HepG2 (cell line): ENCODE measurements around the gene GLO1. TPM values are rescaled to one million over a fixed set of nuclear protein-coding genes. Genes with fewer than 3 reads are reported as not detected.

Experiments used
- ATAC-seq: fragments of 200-7000 bp; cut with Tn5 transposase; 3 replicates; pipeline ENCODE4 v1.9.1; 2020; ENCODE audit warnings: mild to moderate bottlenecking, moderate library complexity
- Bru-seq: library from RNA; stranded (reverse); fragments of 400-500 nt; gene quantifications from one replicate; lab custom pipeline; 2021; lab: Mats Ljungman, UMichigan
- BruChase-seq, 2 experiments: library from RNA; stranded (reverse); fragments of 400-500 nt; gene quantifications; one replicate each; lab custom pipeline; 2021; lab: Mats Ljungman, UMichigan
- BruUV-seq: library from RNA; stranded (reverse); fragments of 400-500 nt; replicated peaks from 2 replicates; lab custom pipeline; 2021; lab: Mats Ljungman, UMichigan
- CTCF ChIA-PET: fragments of 300-600 bp; formaldehyde crosslinking; extraction: SDS; loops from one replicate; lab custom pipeline; 2021; ENCODE audit warnings: low total read pairs, inconsistent platforms, low intra/inter-chr PET ratio; lab: Yijun Ruan, JAX
- POLR2A ChIA-PET: fragments of 350-600 bp; sonication (Branson Sonifier 250); formaldehyde crosslinking; loops from one replicate; lab custom pipeline; 2020; ENCODE audit warnings: antibody characterized with exemption, inconsistent platforms; lab: Yijun Ruan, JAX
- DNase-seq: peaks from one replicate; pipeline ENCODE4 v3.0.0-alpha.2; 2015; ENCODE audit warnings: low spot score
- FAIRE-seq: peaks from 3 replicates; lab custom pipeline; 2011; peaks lifted over from hg19 to GRCh38; lab: Jason Lieb, UNC
- H2AFZ ChIP-seq: one replicate; pipeline ENCODE4 v1.6.1; 2011; ENCODE audit warnings: low read length, inconsistent platforms
- H3K27ac ChIP-seq: fragments of 300-600 bp; 3 replicates; pipeline ENCODE4 v1.8.0; 2011; ENCODE audit warnings: mixed run types, mild to moderate bottlenecking, mixed read lengths, low read length, inconsistent platforms; ENCODE audit not compliant: insufficient read depth; ENCODE audit errors: extremely low read length
- H3K27me3 ChIP-seq, 2 experiments: fragments of 200-600 bp in 1 of 2; 2 replicates in 1 of 2; 3 replicates in 1 of 2; pipeline versions ENCODE4 v1.6.0 to v1.8.0; 2011; ENCODE audit warnings: low read length in 2 of 2, mild to moderate bottlenecking in 2 of 2, moderate library complexity in 2 of 2, inconsistent platforms in 1 of 2; ENCODE audit not compliant: insufficient read depth in 2 of 2, control insufficient read depth in 1 of 2
- H3K36me3 ChIP-seq, 2 experiments: fragments of 200-600 bp in 1 of 2; replicated peaks in 1 of 2; 2 replicates in 1 of 2; 3 replicates in 1 of 2; pipeline versions ENCODE4 v1.5.1 to v1.8.0; 2011; ENCODE audit warnings: low read length in 2 of 2, inconsistent platforms in 1 of 2; ENCODE audit not compliant: insufficient read depth in 2 of 2, control insufficient read depth in 1 of 2
- H3K4me1 ChIP-seq: 2 replicates; pipeline ENCODE4 v1.5.1; 2012; ENCODE audit warnings: low read length, inconsistent platforms; ENCODE audit not compliant: insufficient read depth
- H3K4me2 ChIP-seq: 2 replicates; pipeline ENCODE4 v1.6.0; 2011; ENCODE audit warnings: low read depth, low read length, inconsistent platforms
- H3K4me3 ChIP-seq, 3 experiments: fragments of 200-600 bp in 1 of 3; sonication (generic), shearing (Covaris generic) in 1 of 3; replicated peaks in 1 of 3; 2 replicates each; pipeline ENCODE4 v1.5.1; 2011 to 2016; ENCODE audit warnings: low read length in 3 of 3, inconsistent platforms in 2 of 3, low read depth in 2 of 3, mild to moderate bottlenecking in 2 of 3, control low read depth in 1 of 3, mixed read lengths in 1 of 3; ENCODE audit not compliant: insufficient read depth in 1 of 3
- H3K79me2 ChIP-seq: one replicate; pipeline ENCODE4 v1.6.1; 2011; ENCODE audit warnings: low read length, inconsistent platforms; ENCODE audit not compliant: insufficient read depth
- H3K9ac ChIP-seq: 2 replicates; pipeline ENCODE4 v1.6.0; 2011; ENCODE audit warnings: mild to moderate bottlenecking, low read depth, low read length, inconsistent platforms; ENCODE audit not compliant: insufficient read depth
- H3K9me3 ChIP-seq: 2 replicates; pipeline ENCODE4 v1.5.1; 2012; ENCODE audit warnings: mild to moderate bottlenecking, low read length
- H4K20me1 ChIP-seq: 2 replicates; pipeline ENCODE4 v1.6.0; 2011; ENCODE audit warnings: inconsistent platforms, mild to moderate bottlenecking, low read length, moderate library complexity; ENCODE audit not compliant: insufficient read depth
- CBX1 ChIP-seq: IDR thresholded peaks from one replicate; pipeline ENCODE4 v1.6.1; 2016; ENCODE audit warnings: antibody characterized with exemption, low read depth
- FOXJ3 ChIP-seq: sonication (generic); formaldehyde crosslinking; IDR thresholded peaks from 2 replicates; pipeline ENCODE4 v1.4.0; 2020; ENCODE audit warnings: missing genetic modification reagents, mild to moderate bottlenecking, borderline replicate concordance
- MED1 ChIP-seq: sonication (generic); formaldehyde crosslinking; IDR thresholded peaks from 2 replicates; pipeline ENCODE4 v1.4.0; 2020; ENCODE audit warnings: missing genetic modification reagents
- ZNF234 ChIP-seq: sonication (generic); formaldehyde crosslinking; conservative IDR thresholded peaks from 2 replicates; pipeline ENCODE4 v1.5.1; 2020; ENCODE audit warnings: mild to moderate bottlenecking, missing genetic modification reagents
- WGBS: methylation state at CpG from one replicate; pipeline ENCODE4 v1.1.6; 2017; ENCODE audit warnings: low lambda C conversion rate; 5-methylcytosine and 5-hydroxymethylcytosine counted together
- in situ Hi-C: cut with HindIII; loops from 2 replicates; pipeline ENCODE4 v1.10.0; 2017; ENCODE audit warnings: low pct_unique_long_range_greater_than_20kb; ENCODE audit not compliant: extremely low pct_ligation_motif_present
- intact Hi-C: fragments of 100-400 bp; cut with micrococcal nuclease; formaldehyde crosslinking; loops from one replicate; pipeline ENCODE4 v1.10.0; 2022; ENCODE audit not compliant: unreplicated experiment
- long read RNA-seq, 2 experiments: library from RNA in 1 of 2; library from polyadenylated mRNA in 1 of 2; stranded (forward) in 1 of 2; unstranded in 1 of 2; transcript quantifications; one replicate each; pipeline ENCODE4 v2.0.0, GENCODE V29; 2019 to 2022
- polyA minus RNA-seq, 3 experiments: library from RNA; depleted of rRNA, polyadenylated mRNA; stranded (reverse); fragments of >200 nt; gene quantifications; 2 replicates each; pipeline ENCODE4 v1.2.3, GENCODE V29; 2011; ENCODE audit warnings: low replicate concordance in 1 of 3
- polyA plus RNA-seq, 8 experiments: library from polyadenylated mRNA; depleted of rRNA in 3 of 8; stranded (reverse) in 7 of 8; unstranded in 1 of 8; fragments of >200 nt; fragmentation: Illumina TruSeq in 4 of 8; extraction: Trizol in 4 of 8; gene quantifications; 2 replicates each; pipeline versions ENCODE4 v1.2.1 to v1.2.3, GENCODE V29; 2011 to 2016; ENCODE audit warnings: low read depth in 4 of 8, missing spikeins in 1 of 8, mixed read lengths in 1 of 8; ENCODE audit not compliant: insufficient read depth in 1 of 8
- total RNA-seq, 5 experiments: library from RNA; depleted of rRNA; stranded (reverse); fragments of >200 nt; fragmentation: Illumina TruSeq; extraction: Trizol; gene quantifications; 2 replicates each; pipeline ENCODE4 v1.2.3, GENCODE V29; 2016; ENCODE audit warnings: low read depth in 1 of 5
- TF ChIP-seq, protein P1 (sequence below): sonication (generic); formaldehyde crosslinking; IDR thresholded peaks from 2 replicates; pipeline ENCODE4 v1.5.0; 2020; ENCODE audit warnings: mild to moderate bottlenecking, missing genetic modification reagents
- TF ChIP-seq, protein P2 (sequence below): sonication (generic); formaldehyde crosslinking; conservative IDR thresholded peaks from 2 replicates; pipeline ENCODE4 v1.5.0; 2020; ENCODE audit warnings: missing genetic modification reagents

The GLO1 gene
- 177 and 282 TPM in 2 replicates for total RNA-seq (2016; rRNA removed; fragmentation: Illumina TruSeq; extraction: Trizol)
- total RNA-seq (2016; cell fraction: cytosol; rRNA removed; fragmentation: Illumina TruSeq; extraction: Trizol; ENCODE audit: low read depth), result 25.6 and 26.7 TPM in 2 replicates
- total RNA-seq (2016; cell fraction: insoluble cytoplasmic fraction; rRNA removed; fragmentation: Illumina TruSeq; extraction: Trizol), result 176 and 303 TPM in 2 replicates
- 87.3 and 99.8 TPM in 2 replicates for total RNA-seq (2016; cell fraction: membrane; rRNA removed; fragmentation: Illumina TruSeq; extraction: Trizol)
- 82.3 and 88.7 TPM in 2 replicates for total RNA-seq (2016; cell fraction: nucleus; rRNA removed; fragmentation: Illumina TruSeq; extraction: Trizol)
- polyA plus RNA-seq (2011; rRNA removed), result 55.0 and 77.1 TPM in 2 replicates
- polyA plus RNA-seq (2011; cell fraction: cytosol; rRNA removed), result 36.6 and 63.7 TPM in 2 replicates
- polyA plus RNA-seq (2011; cell fraction: nucleus; rRNA removed), result 8.3 and 11.4 TPM in 2 replicates
- 99.9 and 146 TPM in 2 replicates for polyA plus RNA-seq (2012)
- 29.9 and 32.0 TPM in 2 replicates for polyA plus RNA-seq (2016; cell fraction: cytosol; fragmentation: Illumina TruSeq; extraction: Trizol; ENCODE audit: low read depth)
- 301 and 355 TPM in 2 replicates for polyA plus RNA-seq (2016; cell fraction: insoluble cytoplasmic fraction; fragmentation: Illumina TruSeq; extraction: Trizol; ENCODE audit: low read depth)
- polyA plus RNA-seq (2016; cell fraction: membrane; fragmentation: Illumina TruSeq; extraction: Trizol; ENCODE audit: low read depth), result 81.5 and 87.4 TPM in 2 replicates
- polyA plus RNA-seq (2016; cell fraction: nucleus; fragmentation: Illumina TruSeq; extraction: Trizol; ENCODE audit: insufficient read depth, low read depth), result 112 and 115 TPM in 2 replicates
- polyA minus RNA-seq (2011; rRNA and poly(A)+ RNA removed; ENCODE audit: low replicate concordance), result 18.4 and 27.9 TPM in 2 replicates
- polyA minus RNA-seq (2011; cell fraction: cytosol; rRNA and poly(A)+ RNA removed), result 37.8 and 41.0 TPM in 2 replicates
- polyA minus RNA-seq (2011; cell fraction: nucleus; rRNA and poly(A)+ RNA removed), result 15.6 and 21.0 TPM in 2 replicates
- percentile 89 among the genes with signal in this experiment for Bru-seq, nascent RNA
- BruChase-seq, experiment 1, labeled RNA remaining after a 6-hour chase, result percentile 90 among the genes with signal in this experiment
- percentile 81 among the genes with signal in this experiment for BruChase-seq, experiment 2, labeled RNA remaining after a 2-hour chase
- long read RNA-seq, experiment 1, transcript GLO1-201 (6 exons, 2,012 nt), result major isoform, 179 of 208 reads
- long read RNA-seq, experiment 1, partial matches to known transcripts, result 15 of 208 reads
- long read RNA-seq, experiment 1, other reads (novel, unspliced or antisense), result 13 of 208 reads
- long read RNA-seq, experiment 2, transcript GLO1-201 (6 exons, 2,012 nt), result major isoform, 96 of 223 reads
- long read RNA-seq, experiment 2, partial matches to known transcripts, result 8 of 223 reads
- long read RNA-seq, experiment 2, other reads (novel, unspliced or antisense), result 117 of 223 reads

DNA sequence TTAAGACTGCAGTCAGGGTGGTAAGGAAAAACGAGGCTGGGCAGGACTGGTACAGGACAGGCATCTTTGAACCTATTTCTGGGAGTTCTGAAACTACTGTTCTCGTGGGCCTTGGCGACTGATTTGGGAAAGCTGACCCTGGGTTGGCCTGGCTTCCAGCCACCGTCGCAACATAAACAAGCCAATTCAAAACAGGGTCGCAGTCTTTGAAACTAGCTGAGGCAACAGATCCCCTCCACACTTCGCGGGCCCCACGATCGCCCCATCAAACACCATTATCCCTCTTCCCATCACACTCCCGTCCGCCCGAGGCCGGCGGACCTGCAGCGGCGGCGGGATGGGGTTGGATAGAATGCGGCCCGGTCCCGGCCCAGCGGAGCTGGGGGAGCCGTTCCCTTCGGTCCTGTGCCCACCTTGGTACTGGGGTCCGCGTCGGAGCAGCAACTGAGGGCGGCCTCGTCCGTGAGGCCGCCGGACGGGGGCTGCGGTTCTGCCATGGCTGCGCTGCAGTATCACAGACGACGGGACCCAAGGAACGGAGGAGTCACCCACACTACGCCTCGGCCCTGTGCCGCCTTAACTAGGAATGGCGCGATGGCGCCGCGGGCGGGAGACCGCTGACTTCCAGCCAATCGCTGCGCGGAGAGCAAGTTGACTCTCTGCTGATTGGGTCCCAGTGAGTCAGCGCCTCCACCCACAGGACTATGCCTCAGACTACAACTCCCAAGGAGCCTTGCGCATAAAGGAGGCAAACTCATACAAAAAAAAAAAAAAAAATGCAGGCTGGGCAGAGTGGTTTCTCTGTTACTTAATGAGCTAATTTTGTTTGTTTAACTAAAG lies at the start of gene GLO1:
Gene GLO1 (minus strand): TSS at position 588 of the 840 bp plus-strand sequence. CDS start 91 bp downstream, at position 497.
- peak within 1 kb of the TSS; percentile 75 to 91 (median 80) for H3K4me3 ChIP-seq
- peak within 1 kb of the TSS; percentile 84 for H3K27ac ChIP-seq
- peaks cover 28% of the 10 kb centered on the region for H3K79me2 ChIP-seq
- peak; percentile 84 for FAIRE-seq
- ChIA-PET CTCF (no interaction called here), POLR2A (interaction anchor here (0.7 to 1.4 kb wide), 3 partner anchors 10 to 63 kb away, joined by 3 to 6 read pairs (median 3); partner anchors contain the start of gene BTBD9)
- WGBS, result 0% methylated on average over 24 of the region's 53 CpGs
- BruUV-seq, result TSS peak; percentile 64
- intact Hi-C loops (no loop called here), in situ Hi-C loops (no loop called here)
- H3K4me1 ChIP-seq, result peaks cover 39% of the 10 kb centered on the region
- peak within 1 kb of the TSS; percentile 88 for H3K9ac ChIP-seq
- peak; percentile 100 for ATAC-seq
- no peaks in the 10 kb centered on the region; a peak in 1 of 5 replicates for H3K27me3 ChIP-seq
- H3K4me2 ChIP-seq, result peak within 1 kb of the TSS; percentile 75
- H3K9me3 ChIP-seq, result 0 out of 2 replicates have a peak, but pooled peaks cover 7% of the 10 kb centered on the region
- H2AFZ ChIP-seq, result peak within 1 kb of the TSS; percentile 81
- H3K36me3 ChIP-seq, result no peaks in the 10 kb centered on the region; a peak in 2 of 5 replicates
- DNase-seq, result peak; percentile 98
- peaks cover 3% of the 10 kb centered on the region; the same call in 1 of the 2 replicates for H4K20me1 ChIP-seq
- TF ChIP-seq, protein P1, sequence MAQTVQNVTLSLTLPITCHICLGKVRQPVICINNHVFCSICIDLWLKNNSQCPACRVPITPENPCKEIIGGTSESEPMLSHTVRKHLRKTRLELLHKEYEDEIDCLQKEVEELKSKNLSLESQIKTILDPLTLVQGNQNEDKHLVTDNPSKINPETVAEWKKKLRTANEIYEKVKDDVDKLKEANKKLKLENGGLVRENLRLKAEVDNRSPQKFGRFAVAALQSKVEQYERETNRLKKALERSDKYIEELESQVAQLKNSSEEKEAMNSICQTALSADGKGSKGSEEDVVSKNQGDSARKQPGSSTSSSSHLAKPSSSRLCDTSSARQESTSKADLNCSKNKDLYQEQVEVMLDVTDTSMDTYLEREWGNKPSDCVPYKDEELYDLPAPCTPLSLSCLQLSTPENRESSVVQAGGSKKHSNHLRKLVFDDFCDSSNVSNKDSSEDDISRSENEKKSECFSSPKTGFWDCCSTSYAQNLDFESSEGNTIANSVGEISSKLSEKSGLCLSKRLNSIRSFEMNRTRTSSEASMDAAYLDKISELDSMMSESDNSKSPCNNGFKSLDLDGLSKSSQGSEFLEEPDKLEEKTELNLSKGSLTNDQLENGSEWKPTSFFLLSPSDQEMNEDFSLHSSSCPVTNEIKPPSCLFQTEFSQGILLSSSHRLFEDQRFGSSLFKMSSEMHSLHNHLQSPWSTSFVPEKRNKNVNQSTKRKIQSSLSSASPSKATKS (CRISPR knock-in tag), result no peak
- TF ChIP-seq ZNF234, result no peak
- TF ChIP-seq FOXJ3, result peak; percentile 16; the same call in 1 of the 2 replicates
- TF ChIP-seq CBX1, result peak; percentile 91
- TF ChIP-seq, protein P2, sequence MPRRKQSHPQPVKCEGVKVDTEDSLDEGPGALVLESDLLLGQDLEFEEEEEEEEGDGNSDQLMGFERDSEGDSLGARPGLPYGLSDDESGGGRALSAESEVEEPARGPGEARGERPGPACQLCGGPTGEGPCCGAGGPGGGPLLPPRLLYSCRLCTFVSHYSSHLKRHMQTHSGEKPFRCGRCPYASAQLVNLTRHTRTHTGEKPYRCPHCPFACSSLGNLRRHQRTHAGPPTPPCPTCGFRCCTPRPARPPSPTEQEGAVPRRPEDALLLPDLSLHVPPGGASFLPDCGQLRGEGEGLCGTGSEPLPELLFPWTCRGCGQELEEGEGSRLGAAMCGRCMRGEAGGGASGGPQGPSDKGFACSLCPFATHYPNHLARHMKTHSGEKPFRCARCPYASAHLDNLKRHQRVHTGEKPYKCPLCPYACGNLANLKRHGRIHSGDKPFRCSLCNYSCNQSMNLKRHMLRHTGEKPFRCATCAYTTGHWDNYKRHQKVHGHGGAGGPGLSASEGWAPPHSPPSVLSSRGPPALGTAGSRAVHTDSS, result no peak
- peak; percentile 46; the same call in 1 of the 2 replicates for TF ChIP-seq MED1 (CRISPR knock-in tag)
